Ammon's horn (tissue), 1 donor: Measurements from ENCODE around the gene MAP3K15.

Experiments
- DNase-seq: peaks from one replicate; pipeline ENCODE4 v3.0.0-alpha.2; 2016; ENCODE audit warnings: low spot score

The MAP3K15 gene

DNA sequence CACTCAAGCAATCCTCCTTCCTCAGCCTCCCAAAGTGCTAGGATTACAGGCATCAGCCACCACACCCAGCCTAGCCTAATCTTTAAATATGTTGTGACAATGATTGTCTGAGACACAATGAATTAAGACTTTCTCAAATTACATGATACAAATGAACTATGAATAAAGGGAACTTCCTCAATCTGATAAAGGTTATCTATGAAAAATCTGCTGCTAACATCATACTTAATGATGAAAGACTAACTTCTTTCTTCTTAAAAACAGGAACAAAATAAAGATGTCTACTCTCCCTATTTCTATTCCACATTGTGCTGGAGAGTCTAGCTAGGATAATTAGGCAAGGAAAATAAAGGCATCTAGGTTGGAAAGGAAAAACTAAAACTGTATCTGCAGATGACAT is 111.6 kb downstream of the MAP3K15 start:
- DNase-seq: no peak

DNA sequence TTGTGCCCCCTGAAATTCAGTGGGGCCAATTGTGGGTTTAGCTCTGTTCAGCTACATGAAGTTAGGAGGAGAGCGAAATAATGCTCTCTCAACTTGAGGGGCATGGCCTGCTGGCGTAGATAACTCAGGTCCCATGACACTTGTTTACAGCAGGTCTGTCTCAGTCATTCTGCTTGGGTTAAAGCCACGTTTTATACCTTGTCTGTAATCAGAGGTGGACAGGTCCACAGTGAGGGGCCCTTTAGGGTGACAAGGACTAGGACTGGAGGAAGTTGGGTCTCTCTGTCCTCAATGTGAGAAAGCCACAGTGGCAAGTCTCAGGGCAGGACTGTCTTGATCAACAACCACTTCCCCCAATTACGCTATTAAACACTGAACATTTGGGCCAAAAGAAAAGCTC is 122.6 kb downstream of the MAP3K15 start:
- no peak for DNase-seq

DNA sequence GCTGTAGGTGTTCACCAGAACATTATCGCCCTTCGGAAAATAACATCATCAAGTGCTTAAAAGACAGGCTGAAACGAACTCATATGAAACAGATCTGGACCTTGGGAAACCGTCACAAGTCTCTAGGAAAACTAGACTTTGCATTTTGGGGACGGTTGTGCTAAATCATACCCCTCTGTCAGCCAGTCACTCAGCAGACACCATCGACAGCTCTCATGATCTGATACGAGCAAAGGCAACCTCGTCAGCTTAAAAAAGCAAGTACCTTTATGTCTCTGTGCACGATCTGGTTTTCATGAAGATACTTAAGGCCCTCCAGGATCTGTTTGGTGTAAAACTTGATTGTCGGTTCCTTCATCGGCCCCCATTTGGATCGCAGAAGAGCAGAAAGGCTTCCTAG is 123.2 kb downstream of the MAP3K15 start:
- DNase-seq: no peak

DNA sequence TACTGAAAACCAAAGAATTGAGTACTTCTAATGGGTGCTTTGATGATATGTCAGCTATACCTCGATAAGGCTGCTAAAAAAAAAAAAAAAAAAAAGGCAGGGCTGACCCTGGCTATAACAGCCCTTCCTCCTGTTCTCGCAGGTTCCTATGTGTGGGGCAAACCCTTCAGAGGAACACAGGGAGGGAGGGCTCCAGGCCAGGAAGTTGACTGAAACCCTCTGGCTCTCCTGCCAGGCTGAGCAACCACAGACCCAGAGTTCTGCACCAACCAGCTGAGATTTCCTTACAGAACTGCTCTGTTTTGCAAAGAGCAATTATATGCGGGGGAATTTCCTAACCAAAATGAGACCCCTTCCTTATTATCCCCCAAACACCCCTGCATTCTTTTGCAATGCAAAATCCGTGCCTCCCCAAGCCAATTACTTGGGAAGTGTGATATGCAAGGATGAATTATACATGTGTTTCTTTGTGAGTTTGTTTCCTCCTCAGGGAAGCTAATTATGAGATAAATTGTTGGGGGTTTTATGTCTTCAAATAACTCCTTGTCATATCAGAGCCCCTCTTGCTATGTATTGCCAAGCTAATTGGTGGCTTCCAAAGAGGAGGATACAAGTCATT is 126.0 kb downstream of the MAP3K15 start:
- no peak for DNase-seq

DNA sequence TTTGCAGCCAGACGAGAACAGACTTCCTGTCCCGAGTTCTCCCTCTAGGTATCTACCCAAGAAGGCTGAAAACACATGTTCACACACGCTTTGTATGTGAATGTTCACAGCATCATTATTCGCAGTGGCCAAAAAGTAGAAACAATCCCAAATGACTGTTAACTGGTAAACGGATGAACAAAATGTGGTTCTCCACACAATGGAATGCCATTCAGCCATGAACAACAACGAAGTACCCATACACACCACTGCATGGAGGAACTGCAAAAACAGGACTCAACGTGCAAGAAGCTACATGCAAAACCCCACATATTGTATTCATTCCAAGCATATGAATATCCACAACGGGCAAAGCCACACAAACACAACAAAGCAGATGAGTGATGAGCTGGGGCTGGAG is 126.6 kb downstream of the MAP3K15 start:
- no peak for DNase-seq

DNA sequence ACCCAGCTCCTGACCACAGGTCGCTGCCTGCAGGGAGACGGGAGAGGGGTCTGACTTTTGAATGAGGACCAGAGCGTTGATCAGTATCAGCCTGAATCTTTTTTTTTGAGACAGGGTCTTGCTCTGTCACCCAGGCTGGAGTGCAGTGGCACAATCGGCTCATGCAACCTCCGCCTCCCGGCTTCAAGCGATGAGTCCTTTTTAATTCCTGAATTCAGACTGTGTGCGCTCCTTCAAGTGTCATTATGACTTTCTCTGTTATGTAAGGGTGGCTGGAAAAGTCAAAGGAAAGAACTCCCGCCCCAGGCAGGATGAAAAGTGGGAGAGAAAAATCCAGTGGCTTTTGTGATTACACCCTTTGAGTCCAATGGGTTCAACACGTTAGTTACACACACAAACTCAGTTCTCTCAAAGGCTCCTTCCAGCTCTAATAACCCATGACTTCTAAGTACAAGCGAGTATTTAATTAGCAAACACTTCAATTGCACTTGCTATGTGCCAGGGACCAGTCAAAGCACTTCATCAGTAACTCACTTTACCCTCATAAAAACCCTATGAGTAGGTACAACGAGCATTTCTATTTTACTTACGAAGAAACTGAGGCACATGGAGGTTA is 127.1 kb downstream of the MAP3K15 start:
- DNase-seq: no peak

DNA sequence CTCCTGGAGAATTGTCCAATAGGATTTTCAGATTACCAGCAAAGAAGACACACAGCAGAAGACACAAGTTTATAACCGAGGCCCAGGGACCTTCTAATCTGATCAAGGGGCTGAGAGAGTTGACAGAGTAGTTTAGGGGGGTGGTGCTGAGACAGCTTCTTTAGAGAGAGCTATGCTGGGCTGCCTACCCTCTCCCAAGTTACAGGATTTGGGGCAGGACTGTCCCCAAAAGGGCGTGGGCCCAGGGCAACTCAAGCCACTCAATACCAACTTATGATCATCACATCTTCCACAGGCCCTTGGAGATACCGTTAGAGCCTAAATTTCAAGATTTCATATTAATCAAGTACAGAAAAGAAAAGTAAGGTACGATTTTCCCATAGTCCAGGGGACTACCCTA is 128.6 kb downstream of the MAP3K15 start:
- DNase-seq: no peak

DNA sequence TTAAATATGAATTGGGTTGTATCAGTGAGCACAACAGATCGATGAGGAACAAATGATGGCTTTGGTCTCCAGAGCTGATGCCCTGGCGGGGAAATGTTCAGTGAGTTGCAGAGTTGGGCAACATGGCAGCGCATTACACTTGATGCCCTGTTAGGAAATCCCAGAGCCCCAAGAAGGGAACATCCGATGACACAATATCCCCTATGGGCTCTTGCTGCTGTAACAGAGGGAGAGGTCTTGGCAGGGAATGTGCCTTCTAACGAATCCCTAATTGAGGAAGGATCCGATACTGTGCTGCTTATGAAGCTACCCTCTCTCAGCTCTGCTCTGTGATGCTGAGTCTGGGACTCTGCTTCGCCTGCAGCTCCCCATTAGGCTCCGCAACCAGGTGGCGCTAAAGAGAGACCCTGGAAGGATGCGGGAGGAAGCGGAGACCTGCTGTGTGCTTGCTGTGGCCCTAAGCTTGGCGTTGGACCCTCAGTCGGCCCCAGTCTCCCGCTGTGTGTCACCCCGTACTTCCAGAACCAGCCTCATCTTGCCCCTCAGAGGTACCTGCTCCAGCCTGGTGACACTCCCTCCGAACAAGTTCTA is 132.7 kb downstream of the MAP3K15 start:
- peak; percentile 48 for DNase-seq

DNA sequence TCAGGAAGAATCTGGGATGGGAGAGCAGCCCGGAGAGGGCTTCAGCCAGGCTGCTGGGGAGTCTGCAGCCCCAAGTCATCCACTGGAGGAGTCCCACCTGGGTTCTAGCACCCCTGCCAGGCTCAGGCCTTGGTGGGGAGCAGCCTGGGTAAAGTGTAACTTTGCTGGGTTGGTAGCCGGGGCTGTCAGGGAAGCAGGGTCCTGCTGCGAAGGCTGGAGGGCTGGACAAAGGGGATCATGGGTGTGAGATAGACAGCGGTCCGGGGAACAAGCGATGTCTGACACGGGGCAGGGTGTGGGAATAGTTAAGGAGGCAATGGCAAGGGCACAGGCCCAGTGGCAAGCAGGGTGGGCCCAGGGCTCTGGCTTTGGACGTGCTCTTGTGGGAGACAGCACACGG is 134.0 kb downstream of the MAP3K15 start:
- DNase-seq: no peak

DNA sequence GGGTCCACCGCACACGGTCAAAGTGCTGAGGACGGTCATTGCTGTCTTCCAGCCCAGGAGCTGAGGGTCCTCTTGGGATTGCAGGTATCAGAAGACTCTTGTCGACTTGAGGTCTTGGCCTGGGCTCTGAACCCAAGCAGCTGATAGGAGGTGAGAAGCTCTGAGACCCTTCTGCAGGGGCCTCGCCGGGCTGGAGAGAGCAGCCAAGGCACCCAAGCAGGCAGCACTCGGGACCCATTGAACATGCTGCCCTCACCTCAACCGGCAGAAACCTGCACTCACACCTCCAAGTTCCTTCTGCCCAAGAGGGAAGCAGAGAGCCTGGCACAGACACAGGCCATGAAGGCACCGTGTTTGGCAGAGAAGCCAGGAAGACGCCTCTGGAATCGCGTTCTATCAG is 137.5 kb downstream of the MAP3K15 start:
- no peak for DNase-seq

DNA sequence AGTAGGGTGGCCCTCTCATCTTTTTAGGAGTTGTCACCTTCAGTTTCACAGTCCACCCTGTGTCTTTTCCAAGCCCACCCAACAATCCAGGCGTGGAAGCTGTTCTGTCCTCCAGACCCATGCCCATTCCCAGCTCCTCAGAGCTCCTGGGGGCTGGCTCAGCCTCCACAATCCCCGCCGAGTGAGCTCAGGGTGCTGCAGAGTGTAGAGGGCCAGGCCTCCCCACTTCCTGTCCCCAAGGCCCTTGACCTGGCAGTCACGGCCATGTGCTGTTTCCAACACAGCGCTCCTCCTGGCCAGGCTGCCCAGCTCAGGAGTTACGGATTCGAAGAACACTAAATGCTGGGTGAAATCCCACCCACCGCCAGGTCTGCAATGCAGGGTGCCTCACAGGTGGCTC is 139.8 kb downstream of the MAP3K15 start:
- no peak for DNase-seq

DNA sequence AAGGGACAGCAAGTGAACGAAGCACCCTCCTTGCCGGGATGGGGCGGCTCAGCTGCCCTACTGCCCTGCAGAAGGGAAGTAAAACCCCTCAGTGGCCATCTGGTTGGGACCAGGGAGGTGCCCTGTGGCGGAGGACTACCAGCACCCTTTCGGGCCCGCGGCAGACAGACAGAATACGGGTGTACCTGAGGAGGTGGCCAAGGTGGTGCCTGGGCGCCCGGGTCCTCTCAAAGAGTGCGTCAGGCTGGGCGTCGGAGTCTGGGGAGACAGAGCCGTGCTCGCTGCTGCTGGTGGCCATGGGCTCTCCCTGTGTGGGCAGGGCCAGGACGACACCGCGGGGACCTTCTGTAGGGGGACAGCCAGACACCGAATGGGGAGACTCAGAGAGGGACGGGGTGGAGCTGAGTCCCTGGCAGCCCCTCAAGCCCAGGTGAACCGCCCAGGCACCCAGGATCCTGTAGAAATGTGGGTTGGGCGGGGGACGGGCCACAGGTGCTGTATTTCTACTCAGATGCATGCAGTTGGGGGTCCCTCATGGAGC is 141.9 kb downstream of the MAP3K15 start:
- DNase-seq: no peak

DNA sequence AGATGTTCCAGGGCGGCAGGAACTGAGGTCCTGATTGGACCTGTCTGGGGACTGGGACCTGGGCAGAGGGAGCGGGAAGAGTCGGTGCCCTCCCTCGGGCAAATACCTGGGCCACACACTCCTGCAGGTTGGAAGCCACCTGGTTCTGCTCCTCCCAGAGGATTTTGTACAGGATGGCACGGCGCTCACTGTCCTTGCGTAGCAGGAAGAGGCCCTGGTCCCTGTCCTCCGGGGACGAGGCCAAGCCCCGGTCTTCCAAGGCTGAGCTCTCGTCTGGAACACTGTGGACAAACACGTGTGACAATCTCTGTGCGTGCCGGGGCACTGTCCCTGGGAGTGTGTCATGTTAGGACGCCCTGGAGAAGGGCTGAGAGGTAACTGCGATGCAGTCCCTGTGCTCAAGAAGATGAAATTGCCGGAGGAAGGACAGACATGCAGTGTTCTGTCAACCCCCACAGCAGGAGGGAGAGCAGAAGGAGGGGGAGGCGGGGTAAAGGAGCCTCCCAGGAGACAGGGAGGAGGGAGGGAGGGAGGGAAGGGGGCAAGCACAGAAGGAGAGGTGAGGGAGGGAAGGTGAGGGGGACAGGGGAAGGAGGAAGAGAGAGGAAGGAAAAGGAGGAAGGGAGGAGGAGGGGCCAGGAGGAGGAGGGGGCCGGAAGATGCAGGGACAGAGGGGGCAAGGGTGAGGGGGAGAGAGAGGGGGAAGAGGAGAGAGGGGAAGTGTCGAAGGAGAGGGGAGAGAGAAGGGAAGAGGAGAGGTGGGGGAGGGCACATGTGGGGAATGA is 142.6 kb downstream of the MAP3K15 start:
- no peak for DNase-seq

DNA sequence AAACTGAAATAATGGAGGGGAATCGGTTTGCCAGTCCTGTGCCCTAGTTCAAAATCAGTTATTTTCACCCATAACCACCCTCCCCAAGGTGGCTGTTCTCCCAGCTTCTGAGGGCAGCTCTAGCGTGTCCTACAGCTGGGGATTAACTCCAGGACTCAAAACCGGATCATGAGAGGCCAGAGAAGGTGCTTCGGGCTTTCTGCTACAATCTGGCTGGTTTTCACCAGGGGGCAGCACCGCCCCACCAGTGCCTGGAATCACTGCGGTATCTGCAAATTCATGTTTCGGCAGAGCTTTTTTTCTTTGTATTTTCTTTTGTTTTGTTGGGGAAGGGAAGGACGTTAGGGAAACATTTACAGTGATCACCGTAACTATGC is 143.2 kb downstream of the MAP3K15 start:
- peak; percentile 61 for DNase-seq

DNA sequence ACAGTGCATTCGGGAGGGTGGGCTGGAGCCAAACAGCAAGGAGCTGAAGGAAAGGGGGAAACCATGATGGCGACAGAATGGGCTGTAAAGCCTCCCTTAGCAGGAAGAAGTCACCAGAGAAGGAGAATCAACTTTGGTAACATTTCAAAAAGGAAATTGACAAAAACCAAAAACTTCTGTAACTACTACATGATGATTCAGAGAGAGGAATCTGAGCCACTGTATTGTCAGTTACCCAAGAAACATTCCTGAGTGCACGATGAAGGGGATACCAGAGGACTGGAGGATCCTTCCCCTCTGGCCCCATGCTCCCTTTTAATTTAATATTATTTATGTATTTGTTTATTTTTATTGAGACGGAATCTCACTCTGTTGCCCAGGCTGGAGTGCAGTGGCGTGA is 145.2 kb downstream of the MAP3K15 start:
- no peak for DNase-seq

DNA sequence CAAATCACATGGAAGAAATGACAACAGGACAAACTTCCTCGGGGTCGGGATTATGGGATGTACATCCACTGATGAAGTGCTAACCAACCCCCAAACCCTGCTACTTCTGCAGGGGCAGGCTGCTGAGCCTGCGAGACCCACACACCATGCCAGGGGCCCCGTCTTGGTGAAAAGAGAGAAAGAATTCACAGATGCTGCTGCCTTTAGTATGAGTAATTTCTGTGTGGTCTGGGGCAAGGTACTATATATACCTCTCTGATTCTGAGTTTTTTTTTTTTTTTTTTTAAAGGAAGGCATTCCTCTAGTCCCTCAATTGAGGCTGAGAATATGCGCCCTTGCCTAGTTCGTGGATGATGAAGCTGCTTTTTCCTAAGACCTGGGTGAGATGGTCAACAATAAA is 146.7 kb downstream of the MAP3K15 start:
- DNase-seq: no peak

DNA sequence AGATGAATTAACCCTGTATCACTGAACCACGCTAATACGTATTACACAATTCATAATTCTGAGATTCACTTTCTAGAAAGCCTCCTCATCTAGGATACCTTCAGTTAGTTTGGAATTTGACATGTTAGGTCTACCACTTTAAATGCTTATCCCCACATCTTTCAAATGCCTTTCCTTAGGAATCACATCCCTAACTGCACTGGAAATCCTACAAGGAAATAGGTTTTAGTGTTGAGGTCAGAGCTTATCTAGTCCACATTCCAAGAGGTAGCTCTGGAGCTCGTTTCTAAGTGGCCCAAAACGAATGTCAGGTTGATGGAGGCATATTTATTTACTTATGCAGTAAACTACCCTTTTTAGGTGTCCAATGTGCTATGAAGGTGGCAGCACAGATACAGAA is 153.6 kb downstream of the MAP3K15 start:
- no peak for DNase-seq

DNA sequence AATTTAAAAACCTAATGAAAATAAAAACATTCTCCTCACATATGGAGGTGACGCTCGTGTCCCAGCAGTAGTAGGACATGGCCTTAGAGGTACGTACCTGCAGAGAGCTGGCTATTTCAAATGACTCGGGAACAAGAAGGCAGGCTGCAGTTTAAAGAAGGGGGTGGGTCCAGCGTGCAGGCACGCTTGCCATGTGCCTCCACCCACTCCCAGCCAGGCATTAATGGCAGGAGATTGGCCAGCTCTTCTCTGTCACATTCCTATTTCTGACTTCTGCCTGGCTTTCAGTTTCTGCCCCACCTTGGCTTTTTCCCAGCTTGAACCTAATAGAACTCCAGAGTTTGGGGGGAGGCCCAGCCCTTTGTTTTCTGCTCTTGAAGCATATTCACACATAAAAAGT is 154.4 kb downstream of the MAP3K15 start:
- no peak for DNase-seq

DNA sequence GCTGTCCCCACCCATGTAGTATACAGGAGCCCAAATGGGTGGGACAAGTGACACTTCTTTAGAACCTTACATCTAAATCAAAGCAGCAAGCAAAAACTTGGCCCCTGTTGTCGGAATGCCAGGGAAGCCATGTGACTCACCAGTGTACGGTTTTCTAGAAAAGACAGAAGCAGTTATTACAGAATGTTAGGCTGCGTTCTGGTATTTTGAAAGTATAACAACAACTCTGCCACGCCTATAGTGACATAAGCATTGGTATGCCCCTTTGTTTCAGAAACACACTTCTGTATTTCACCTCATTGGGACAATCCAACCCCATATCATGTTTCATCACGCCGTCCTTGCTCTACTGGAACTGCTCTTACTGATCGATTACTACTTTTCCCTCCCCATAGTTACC is 156.8 kb downstream of the MAP3K15 start:
- DNase-seq: no peak

DNA sequence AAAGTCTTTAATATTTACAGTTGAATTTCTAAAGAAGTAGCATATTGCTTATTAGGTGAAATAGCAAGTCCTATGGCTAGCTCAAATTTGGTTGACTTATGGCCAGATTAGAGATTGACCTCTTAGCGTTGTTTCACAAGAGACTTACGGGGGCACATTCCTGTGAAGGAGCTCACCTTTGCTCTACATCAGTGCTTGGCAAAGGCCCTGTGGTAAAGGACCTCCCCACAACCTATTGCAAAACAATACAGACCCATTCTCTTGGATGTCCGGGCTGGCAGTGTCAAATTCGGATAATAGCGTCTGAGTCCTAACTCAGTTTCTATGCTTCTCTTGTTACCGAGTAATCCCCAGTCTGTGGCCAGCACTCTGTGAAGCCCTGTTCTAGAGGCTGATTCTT is 160.7 kb downstream of the MAP3K15 start:
- DNase-seq: no peak

DNA sequence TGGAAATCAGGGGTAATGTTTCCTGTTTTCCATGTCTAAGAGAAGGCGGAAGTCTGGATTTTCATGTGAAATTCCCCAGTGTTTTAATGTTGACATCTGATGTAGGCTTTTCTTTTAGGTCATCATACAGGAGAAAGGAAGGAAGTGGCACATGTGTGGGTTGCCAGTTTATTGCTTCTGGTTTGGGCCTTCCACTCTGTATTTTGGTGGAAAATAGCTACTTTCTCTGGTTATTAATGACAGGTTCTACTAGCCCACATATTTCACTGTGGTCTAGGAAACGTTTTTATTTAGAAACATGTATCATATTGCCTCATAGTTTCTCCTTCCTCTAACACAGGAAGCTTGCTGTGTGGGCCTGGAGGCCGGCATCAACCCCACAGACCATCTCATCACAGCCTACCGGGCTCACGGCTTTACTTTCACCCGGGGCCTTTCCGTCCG is 164.3 kb downstream of the MAP3K15 start:
- DNase-seq: no peak

DNA sequence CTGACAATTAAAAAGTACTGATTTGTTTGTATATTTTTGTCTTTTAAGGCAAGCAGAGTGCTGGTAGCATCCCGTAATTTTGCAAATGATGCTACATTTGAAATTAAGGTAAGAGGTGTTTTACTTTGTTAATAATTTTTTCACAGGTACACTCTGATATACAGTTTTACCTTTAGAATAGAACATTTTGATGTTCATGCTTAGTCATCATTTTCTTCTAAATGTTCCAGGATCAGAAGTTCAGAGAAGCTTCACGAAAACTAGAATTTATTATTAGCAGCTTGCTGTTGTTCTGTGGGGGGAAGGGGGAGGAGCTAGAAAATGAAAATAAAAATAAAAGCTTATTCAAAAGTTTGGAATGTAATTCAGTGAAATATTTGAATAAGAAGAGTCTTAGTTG is 166.0 kb downstream of the MAP3K15 start:
- DNase-seq: no peak

DNA sequence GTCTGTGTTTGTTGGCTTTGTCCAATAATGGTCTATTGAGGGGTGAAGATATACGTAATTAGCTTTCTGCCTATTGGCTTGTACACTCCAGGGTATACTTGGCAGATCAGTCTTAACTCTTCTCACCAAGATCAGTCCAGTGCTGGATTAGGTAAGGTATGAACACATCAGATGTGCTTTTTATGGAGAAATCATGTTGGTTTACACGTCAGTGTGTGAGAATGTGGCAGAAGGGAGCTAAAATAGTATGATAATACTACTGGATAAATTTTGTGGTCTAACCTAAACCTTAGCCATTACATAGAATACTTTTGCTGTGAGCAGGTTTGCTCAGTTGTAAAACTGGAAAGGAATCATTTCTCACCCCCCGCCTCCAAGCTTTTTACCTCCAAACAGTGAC is 167.4 kb downstream of the MAP3K15 start:
- DNase-seq: no peak
